HG03439 (cell line): Measurements from ENCODE around the gene RUFY2.
"Not testable (repeated sequence)": the region's sequence is repeated elsewhere in the genome, so short reads cannot be mapped to it uniquely, and the experiment has no call there.

Experiments
- ATAC-seq: cut with Tn5 transposase; IDR thresholded peaks from one replicate; pipeline ENCODE4 v1.9.1; 2021; ENCODE audit warnings: mild to moderate bottlenecking, moderate library complexity; ENCODE audit not compliant: unreplicated experiment

The RUFY2 gene

GRCh38 chr10:68406815-68407548 lies at the start of gene RUFY2:
Gene RUFY2 (minus strand): TSS chr10:68407277. CDS start chr10:68407189, 88 bp downstream.
- peak; percentile 89 for ATAC-seq

GRCh38 chr10:68449698-68450097 lies 42.6 kb upstream of the RUFY2 start:
- ATAC-seq, result not testable (repeated sequence)

- ATAC-seq, result no peak
Observed at GRCh38 chr10:68446179-68446578, 39.1 kb upstream of the RUFY2 start.

GRCh38 chr10:68442971-68443370 lies 35.9 kb upstream of the RUFY2 start:
- ATAC-seq, result no peak

- ATAC-seq, result no peak
Observed at GRCh38 chr10:68440898-68441297, 33.8 kb upstream of the RUFY2 start.

- ATAC-seq, result no peak
Observed at GRCh38 chr10:68435803-68436202, 28.7 kb upstream of the RUFY2 start.

GRCh38 chr10:68434657-68435056 lies 27.6 kb upstream of the RUFY2 start:
- ATAC-seq, result no peak

GRCh38 chr10:68428396-68429104 lies 21.5 kb upstream of the RUFY2 start:
- no peak for ATAC-seq

- ATAC-seq, result no peak
Observed at GRCh38 chr10:68424454-68425014, 17.5 kb upstream of the RUFY2 start.

- ATAC-seq, result no peak
Observed at GRCh38 chr10:68423522-68423921, 16.4 kb upstream of the RUFY2 start.

- ATAC-seq, result no peak
Observed at GRCh38 chr10:68419376-68419775, 12.3 kb upstream of the RUFY2 start.

GRCh38 chr10:68408898-68409518 lies 1.9 kb upstream of the RUFY2 start:
- no peak for ATAC-seq

- ATAC-seq, result peak; percentile 37
Observed at GRCh38 chr10:68406111-68406814, 814 bp downstream of the RUFY2 start.

GRCh38 chr10:68403701-68404100 lies 3.4 kb downstream of the RUFY2 start:
- no peak for ATAC-seq

GRCh38 chr10:68402276-68402675 lies 4.8 kb downstream of the RUFY2 start:
- no peak for ATAC-seq

- ATAC-seq, result no peak
Observed at GRCh38 chr10:68397005-68397404, 10.1 kb downstream of the RUFY2 start.

GRCh38 chr10:68385740-68386139 lies 21.3 kb downstream of the RUFY2 start:
- ATAC-seq, result no peak

- no peak for ATAC-seq
Observed at GRCh38 chr10:68371604-68372003, 35.5 kb downstream of the RUFY2 start.

GRCh38 chr10:68367121-68367520 lies 40.0 kb downstream of the RUFY2 start:
- no peak for ATAC-seq

- ATAC-seq, result no peak
Observed at GRCh38 chr10:68366600-68366999, 40.5 kb downstream of the RUFY2 start.

- no peak for ATAC-seq
Observed at GRCh38 chr10:68365611-68366010, 41.5 kb downstream of the RUFY2 start.
